Fibroblast of skin of right biceps (primary cell): ENCODE data around the gene TTC39B.

Experiments used
- DNase-seq: peaks from one replicate; pipeline ENCODE4 v3.0.0-alpha.2; 2013

Gene TTC39B

GRCh38 chr9:15158064-15158463 is 149.0 kb downstream of the TTC39B start:
- DNase-seq, result no peak

DNA sequence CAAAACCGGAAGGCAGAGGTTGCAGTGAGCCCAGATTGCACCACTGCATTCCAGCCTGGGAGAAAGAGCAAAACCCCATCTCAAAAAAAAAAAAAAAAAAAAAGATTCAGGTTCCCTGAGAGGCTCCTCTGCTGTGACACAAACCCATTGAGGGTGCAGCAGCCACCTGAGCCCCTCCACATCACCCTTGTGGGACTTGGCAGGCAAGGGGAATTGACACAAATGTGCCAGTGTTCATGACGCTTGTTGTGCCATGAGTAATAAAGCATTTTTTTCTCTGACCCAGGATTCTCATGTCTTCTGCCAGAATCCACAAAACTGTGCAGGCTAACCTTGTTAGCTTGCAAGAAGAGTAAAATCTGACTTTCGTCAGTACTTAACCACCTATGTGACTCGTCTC is 149.6 kb downstream of the TTC39B start:
- no peak for DNase-seq

DNA sequence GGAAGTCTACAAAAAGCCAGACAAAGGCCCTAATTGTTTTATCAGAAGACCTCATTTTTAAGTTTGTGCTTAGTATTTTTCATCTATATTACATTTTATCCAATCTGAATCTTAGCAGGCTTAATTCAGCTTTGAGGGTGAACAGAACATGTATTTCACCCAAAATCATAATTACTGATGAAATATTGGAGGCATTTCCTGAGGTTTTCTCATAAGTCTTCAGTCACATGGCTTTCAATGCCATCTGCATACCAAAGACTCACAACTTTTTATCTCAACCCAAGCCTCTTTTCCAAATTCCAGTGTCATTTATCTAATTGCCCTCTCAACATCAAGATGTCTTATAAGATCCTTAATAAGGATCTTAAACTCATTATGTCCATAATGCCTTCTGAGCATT is 150.8 kb downstream of the TTC39B start:
- no peak for DNase-seq

GRCh38 chr9:15155826-15156225 is 151.2 kb downstream of the TTC39B start:
- peak; percentile 36 for DNase-seq

GRCh38 chr9:15155323-15155722 is 151.7 kb downstream of the TTC39B start:
- DNase-seq, result no peak

- DNase-seq, result no peak
These were observed 152.3 kb downstream of the TTC39B start for GRCh38 chr9:15154677-15155076.

DNA sequence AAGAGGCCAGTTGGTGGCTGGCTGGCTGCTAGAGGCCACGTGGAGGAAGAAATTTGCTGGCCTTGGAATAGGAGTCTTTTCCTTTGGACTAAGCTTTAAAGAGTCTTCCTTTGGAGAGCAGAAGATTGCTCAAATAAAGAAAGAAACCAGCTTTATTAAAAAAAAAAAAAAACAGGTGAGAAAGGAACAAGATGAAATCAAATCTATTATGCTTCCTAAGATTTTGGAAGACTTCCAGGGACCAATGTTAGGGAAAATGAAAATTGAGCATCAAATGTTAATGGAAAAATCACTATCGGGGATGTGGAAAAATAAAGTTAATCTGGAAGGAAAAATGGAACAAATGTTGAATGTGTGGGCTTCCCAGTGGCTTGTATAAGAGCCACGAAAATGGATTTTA is 153.1 kb downstream of the TTC39B start:
- no peak for DNase-seq

DNA sequence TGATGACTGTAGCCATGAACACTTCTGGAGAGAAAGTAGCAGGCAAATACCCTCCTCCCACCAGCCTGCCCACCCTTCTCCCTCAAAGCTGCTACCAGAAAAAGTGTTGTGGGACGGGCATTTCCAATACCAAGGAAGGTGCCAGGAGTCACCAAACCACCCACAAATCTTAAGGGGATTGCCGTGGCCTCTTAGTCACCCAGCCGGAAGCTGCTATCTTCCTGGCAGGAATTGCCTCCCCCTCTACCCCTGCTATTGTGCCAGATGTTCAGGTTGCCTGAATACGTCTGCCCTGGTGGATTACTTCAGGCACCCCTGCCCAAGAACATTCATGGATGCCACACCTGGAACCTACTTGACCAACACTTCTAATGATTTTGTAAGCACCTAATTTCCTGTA is 156.1 kb downstream of the TTC39B start:
- no peak for DNase-seq

DNA sequence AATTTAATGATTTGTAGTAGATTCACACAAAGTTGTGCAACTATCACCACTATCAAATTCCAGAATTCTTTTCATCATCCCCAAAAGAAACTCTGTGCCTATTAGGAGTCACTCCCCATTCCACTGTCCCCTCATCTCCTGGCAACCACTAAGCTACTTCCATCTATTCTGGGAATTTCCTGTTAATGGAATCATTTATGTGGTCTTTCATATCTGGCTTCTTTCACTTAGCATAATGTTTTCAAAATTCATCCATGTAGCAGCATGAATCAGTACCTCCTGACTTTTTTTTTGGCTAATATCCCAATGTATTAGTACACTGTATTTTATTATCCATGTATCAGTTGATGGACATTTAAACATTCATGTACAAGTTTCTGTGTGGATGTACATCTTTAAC is 157.6 kb downstream of the TTC39B start:
- DNase-seq, result peak; percentile 44

- no peak for DNase-seq
These were observed 160.7 kb downstream of the TTC39B start for GRCh38 chr9:15146268-15146700.

- DNase-seq, result peak; percentile 53
These were observed 162.4 kb downstream of the TTC39B start for GRCh38 chr9:15144622-15145061.

DNA sequence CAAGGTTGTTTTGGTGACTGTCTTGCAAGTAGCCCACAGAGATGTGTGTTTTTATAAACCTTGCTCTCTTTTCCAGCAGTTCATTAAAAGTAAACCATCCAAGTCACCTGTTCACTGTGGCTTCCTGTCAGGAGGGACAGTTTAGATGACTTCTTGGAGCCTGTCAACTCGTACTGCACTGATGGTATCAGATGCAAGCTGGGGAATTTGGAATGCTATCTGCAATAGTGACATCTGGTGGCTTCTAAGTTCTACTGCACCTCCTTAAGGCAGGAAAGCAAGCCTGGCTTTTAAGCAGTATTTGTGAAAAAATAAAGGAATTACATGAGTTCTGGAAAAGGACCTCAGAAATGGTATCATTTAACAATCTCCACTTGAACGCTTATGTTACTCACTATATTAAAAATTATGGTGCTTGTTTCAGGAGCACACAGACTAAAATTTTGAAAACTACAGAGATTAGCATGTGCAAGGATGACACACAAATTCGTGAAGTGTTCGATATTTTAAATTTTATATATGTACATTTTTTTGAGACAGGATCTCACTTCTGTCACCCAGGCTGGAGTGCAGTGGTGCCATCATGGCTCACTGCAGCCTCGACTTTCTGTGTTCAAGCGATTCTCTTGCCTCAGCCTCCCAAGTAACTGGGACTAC is 164.0 kb downstream of the TTC39B start:
- DNase-seq, result peak; percentile 47

DNA sequence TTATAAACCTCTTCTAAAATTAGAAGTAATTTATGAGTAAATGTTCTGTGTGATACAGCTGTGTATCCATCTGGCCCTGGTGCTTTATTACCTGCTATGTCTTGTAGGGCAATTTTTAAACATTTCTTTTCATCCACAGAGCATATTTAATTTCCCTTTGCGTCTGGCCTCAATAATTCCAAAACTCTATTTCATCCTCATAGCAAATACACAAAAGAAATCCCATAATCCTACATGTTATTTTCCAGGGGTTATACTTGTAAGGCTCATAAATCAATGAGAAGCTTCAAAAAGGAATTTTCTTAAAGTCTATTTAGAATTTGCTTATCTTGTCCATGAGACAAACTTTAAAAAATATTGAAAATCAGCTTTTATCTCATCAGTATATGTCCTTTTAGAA is 167.0 kb downstream of the TTC39B start:
- no peak for DNase-seq

DNA sequence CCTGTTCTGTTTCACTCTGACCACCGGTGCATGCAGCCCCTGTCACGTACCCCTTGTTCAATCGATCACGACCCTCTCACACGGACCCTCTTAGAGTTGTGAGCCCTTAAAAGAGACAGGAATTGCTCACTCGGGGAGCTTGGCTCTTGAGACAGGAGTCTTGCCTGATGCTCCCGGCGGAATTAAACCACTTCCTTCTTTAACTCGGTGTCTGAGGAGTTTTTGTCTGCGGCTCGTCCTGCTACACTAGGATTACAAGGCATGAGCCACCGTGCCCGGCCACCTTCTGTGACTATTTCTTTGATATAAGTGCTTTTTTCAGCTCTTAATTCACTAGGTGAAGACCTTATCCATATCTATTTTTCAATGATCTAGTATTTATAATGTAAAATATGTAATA is 167.5 kb downstream of the TTC39B start:
- DNase-seq, result peak; percentile 33

DNA sequence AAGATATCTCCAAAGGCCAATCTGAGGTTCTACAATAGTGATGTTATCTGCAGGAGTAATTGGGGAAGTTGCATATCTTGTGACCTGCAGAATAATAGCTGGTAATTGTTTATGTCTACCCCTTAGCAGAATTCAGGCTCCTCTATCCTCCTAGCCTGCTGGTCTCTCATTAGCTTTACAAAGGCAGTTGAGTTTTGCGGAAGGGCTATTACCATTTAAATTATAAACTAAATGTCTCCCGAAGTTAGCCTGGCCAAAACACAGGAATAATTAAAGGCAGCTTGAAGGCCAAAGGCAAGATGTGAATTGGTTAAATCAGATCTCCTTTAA is 168.7 kb downstream of the TTC39B start:
- DNase-seq, result no peak

GRCh38 chr9:15137658-15138356 is 169.2 kb downstream of the TTC39B start:
- no peak for DNase-seq

DNA sequence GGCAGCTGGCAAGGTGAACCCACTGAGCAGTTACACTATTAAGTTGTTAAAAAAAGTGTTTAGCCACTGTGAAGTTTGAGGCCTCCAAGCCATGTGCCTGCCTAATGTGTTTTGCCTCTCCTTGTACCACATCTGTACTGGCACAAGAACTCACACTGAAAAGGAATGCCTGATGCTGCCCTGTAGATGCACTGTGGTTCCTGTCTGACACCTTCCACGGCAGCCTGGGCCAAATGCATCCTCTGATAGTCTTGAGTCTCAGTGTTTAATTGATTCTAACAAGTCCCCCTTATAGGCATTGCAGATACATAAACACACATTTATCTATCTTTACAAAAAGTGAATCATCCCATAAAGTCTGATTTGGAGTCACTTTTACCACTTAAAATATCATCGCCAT is 169.9 kb downstream of the TTC39B start:
- no peak for DNase-seq

DNA sequence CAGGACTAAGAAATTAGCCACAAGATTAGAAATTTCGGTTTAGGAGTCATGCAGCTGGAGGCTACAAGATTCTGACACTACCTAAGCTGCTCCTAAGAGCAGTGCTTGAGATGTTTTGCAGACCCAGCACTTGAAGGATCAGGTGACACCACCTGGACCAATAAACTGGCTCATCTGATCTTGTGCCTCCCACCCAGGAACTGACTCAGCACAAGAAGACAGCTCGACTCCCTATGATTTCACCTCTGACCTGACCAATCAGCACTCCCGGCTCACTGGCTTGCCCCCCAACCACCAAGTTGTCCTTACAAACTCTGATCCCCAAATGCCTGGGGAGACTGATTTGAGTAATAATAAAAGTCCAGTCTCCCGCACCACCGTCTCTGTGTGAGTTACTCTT is 170.4 kb downstream of the TTC39B start:
- DNase-seq, result peak; percentile 32

GRCh38 chr9:15135164-15135792 is 171.7 kb downstream of the TTC39B start:
- peak; percentile 80 for DNase-seq

GRCh38 chr9:15133488-15133887 is 173.5 kb downstream of the TTC39B start:
- DNase-seq, result no peak

DNA sequence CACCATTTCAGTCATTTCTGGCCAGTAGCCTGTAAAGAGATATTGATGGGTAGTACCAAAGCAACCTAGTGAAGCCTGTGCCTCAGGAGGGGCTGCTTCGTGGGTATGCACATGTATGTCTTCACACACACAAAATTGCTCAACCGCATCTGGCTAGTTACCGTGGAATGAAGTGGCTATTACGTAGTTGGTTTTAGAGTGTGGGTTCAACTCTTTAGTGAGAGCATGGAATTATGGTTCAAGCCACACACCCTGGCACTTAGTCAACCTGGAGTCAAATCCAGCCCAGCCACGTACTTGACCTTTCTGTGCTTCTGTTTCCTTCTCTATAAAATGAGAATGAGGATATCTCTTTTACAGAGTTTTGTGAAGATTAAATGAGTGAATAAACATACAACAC is 174.9 kb downstream of the TTC39B start:
- no peak for DNase-seq

DNA sequence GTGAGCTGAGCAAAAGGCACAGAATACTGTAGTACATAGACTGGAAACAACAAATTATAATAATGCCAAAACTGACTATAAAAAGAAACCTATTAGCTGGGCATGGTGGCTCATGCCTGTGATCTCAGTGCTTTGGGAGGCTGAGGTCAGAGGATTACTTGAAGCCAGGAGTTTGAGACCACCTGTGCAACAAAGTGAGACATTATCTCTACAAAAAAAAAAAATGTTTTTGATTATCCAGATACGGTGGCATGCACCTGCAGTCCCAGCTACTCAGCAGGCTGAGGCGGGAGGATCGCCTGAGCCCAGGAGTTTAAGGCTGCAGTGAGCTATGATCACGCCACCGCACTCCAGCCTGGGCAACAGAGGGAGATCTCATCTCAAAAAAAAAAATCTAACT is 175.9 kb downstream of the TTC39B start:
- no peak for DNase-seq

DNA sequence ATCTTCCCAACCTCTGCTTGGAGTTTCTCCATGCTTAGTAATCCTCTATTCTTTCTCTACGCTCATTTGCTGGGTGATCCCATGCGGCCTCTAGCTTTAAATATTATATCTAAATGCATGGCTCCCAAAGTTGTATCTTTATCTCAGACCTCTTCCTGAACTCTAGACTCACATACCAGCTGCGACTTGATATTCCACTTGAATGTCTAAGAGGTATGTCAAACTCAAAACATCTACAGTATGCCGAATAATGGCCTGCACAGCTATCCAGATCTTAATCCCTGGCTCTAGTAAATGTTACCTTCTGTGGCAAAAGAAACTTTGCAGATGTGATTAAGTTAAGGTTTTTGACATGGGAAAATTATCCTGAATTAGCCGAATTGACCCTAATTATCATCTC is 179.2 kb downstream of the TTC39B start:
- no peak for DNase-seq

- DNase-seq, result no peak
These were observed 185.4 kb downstream of the TTC39B start for GRCh38 chr9:15121630-15122029.
